SW 1271 (cell line): Measurements from ENCODE around the gene FBP1.

Experiments used
- DNase-seq, 2 experiments: peaks; one replicate each; lab custom pipeline; 2025; lab: John Stamatoyannopoulos, UW

The FBP1 gene

DNA sequence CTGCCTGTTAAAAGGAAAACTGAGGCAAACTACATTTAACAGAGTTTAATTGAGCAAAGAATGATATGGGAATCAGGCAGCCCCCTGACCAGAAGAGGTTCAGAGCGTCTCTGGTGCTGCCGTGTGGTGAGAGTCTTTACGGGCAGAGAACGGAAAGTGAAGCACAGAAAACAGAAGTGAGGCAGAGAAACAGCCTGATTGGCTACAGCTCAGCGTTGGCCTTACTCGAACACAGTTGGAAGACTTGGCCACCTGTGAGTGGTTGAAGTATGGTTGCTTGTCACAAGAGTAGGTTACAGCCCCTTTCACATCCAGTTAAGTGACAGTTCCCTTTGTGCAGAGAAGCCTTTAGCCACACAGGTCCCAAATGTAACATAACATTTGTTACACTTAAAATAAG, 16.9 kb upstream of the FBP1 start:
- DNase-seq: no peak

GRCh38 chr9:94655739-94656138, 16.4 kb upstream of the FBP1 start:
- DNase-seq: no peak

DNA sequence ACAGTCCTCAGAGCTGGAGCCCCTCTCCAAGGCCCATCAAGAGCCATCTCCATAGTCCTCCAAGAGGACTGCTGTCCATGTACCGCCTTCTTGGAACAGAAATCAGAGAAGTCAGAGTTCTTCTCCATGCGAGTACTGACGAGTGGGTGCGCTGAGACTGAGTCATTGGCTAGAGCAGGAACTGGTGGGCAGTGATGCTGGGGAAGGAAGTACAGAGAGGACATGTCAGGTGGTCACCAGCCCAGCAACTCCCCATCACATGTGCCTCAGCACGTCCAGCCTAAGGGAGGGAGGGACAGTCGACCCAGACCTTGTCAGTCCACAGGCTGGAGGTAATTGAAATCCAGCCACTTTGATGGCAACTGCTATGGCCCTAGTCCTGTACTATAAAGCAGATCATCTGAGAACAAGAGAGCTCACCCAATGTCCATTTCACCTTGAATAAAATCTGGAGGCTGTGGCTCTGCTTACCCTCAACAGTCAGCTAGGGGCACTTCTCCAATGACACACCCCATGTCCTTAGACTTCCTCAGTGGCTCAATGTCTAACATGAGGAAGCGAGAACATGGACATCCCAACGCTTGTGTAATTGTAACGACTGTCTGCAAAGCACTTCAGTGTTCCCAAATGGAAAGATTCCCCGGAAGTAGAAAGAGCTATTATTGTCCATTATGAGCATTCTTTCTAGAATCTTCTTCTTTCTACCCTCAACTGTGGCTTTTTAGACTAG, 15.0 kb upstream of the FBP1 start:
- DNase-seq: no peak

DNA sequence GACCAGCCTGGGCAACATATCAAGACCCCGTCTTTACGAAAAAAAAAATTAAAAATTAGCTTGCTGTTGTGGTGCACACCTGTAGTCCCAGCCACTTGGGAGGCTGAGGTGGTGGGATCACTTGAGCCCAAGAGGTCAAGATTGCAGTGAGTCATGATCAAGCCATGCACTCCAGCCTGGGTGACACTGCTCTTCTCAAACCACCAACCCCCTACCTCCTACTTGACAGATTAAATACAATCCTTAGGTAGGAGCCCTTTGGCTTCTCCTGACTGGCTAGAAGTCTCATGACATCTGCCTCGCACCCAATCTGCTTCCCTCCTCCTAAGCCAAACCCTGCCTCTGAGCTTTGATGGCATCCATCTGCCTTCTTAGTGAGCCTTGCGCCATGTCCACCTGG, 11.6 kb upstream of the FBP1 start:
- DNase-seq: no peak

GRCh38 chr9:94649100-94649819, 9.9 kb upstream of the FBP1 start:
- DNase-seq: peak in 1 of 2 experiments; percentile 21

GRCh38 chr9:94648185-94648584, 8.9 kb upstream of the FBP1 start:
- no peak for DNase-seq

DNA sequence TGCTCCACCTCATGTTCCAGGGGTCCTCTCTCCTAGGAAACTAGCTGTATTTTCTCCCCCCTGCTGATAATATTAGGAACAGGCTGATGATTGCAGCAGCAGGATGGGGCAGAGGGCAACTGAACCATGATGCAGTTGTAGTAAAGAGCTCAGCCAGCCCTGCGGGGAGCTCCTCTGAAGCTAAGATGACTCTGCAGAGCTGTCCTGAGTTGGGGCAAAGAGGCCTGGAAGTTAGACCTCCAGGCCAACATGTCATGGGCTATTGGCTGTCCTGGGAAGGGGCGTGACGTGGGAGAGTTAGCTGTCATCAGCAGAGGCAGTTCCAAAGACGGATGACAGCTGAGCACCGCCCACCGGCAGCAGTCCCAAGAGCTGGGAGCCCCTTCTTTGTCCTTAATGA, 6.6 kb upstream of the FBP1 start:
- DNase-seq: no peak

DNA sequence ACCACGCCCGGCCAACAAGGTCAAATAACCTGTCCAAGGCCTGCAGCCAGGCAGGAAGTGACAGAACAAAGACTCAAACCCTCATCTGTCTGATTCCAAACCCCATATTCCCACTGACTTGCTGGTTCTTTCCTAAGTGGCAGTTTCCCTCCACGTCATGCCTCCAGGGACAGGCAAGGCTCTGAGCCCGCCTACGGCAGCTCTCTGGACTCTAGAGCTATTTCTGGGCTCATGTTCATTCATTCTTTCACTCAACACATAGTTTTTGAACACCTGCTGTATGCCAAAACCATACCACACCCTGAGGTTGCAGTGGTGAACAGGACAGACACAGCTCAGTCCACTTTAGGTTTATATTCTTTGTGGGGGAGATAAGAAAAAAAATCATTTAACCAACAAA, 5.2 kb upstream of the FBP1 start:
- DNase-seq: no peak

DNA sequence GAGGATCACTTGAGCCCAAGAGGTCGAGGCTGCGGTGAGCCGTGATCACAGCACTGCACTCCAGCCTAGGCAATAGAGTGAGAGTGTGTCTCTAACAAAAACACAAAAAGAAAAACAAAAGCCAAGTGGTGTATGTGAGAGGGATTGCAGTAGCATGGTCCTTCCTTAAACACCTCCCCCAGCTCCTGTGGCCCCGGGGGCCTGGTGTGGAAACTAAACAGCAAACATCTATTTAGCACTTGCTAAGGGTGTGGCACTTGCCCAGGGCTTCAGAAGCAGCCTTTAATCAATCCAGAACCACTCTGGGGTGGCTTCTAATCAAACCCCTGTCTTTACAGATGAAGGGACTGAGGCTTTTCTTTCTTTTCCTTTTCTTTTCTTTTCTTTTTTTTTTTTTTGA, 4.4 kb upstream of the FBP1 start:
- no peak for DNase-seq

GRCh38 chr9:94643176-94643575, 3.9 kb upstream of the FBP1 start:
- no peak for DNase-seq

DNA sequence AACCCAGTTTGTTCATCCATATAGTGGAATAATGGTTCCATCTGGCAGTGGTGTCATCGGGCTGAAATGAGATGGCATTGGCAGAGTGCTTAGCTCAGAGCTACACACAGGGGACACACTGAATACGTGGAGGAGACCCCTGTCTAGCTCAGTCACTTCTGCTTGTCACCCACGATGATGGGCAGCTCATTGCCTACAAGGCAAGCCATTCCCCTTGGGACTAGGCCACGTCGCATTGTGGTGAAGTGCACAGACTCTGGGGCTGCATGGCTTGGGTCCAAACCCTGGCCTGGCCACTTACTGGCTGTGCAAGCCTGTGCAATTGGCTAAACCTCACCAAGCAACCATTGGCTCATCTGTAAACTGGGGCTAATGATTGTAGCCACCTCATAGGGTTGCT, 3.2 kb upstream of the FBP1 start:
- DNase-seq: no peak

DNA sequence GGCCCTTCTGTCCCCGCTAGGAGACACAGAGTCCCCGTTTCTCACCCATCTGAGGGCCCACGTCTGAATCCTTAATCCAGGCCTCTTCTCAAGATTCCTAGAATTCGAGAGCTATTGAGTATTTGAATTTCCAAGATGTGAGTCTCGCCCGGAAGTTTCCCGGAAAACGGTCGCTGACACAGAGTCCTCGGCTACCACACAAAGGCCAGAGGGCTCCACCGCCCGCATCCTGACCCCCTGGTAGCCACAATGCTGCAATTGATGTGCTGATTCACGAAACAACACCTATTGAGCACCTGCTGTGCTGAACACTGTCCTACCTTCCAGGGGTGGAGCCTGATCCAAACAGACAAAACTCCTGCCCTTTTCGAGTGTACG, 670 bp upstream of the FBP1 start:
- no peak for DNase-seq

- no peak for DNase-seq
Observed at GRCh38 chr9:94638335-94639060, 820 bp downstream of the FBP1 start.

DNA sequence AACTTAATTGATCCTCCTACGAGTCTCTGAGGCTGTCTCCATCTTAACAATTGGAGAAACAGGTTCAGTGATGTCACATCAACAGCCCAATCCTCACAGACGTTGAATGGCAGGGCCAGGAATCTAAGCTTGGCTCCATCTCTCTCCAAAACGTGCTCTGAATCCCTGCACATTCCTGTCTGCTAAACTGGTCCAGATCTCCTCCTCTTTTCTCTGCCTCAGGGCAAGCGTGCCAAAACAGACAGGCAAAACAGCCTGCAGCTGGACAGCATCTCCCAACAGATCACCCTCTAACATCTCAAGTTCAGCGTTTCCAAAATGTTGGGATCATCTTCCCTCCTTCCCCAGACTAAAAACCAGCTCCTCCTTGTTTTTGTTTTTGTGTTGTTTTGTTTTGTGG, 6.6 kb downstream of the FBP1 start:
- DNase-seq: no peak

GRCh38 chr9:94631599-94631998, 7.7 kb downstream of the FBP1 start:
- DNase-seq: no peak

DNA sequence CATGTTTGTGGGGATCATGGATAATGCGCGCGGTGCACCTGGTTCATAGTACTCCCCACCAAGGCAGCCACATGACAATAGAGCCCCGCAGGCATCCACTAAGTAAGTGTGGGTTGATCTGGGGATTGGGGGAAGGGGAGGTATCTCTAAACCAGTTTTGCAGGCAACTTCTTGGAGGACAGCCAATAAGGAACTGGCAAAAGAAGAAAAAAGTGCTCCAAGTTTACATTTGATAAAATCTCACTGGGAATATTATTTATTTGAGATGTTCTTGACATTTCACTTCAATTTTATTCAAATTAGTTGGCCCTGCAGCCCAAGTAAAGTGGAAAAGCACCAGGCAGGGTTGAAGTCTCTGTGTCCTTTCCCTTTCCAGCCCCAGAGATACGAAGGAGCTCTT, 8.5 kb downstream of the FBP1 start:
- no peak for DNase-seq

DNA sequence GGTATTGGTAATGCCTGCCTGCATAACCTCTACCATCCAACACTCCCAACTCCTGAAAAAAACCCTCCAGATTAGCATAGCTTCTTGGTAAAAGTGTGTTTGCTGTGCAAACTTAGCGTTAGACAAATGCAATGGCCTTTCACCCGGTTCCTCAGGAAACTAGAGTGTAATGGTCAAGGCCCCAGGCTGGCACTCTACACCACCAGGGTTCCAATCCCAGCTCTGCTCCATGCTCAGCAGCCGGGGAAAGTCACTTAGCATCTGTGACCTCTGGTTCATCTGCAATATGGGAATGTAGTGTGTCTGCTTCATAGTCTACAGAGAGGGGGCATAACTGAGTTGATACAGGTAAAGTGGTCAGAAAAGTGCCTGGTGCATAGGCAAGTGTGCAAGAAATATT, 9.0 kb downstream of the FBP1 start:
- no peak for DNase-seq

DNA sequence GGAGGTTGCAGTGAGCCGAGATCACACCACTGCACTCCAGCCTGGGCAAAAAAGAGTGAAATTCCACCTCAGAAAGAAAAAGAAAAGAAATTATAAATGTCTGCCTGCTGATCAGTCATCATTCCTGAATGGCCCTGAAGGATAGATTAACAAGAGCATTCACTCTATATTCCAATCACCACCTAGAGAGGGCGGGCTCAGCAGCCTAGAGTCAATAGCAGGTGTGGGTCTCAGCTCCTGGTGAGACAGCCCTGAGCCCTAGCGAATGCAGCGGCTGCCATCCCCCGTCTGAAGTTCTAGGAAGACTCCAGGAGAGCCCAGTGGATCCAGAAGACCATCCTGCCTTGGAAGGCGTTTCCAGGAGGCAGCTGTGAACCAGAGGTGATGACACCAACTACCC, 12.0 kb downstream of the FBP1 start:
- DNase-seq: no peak

DNA sequence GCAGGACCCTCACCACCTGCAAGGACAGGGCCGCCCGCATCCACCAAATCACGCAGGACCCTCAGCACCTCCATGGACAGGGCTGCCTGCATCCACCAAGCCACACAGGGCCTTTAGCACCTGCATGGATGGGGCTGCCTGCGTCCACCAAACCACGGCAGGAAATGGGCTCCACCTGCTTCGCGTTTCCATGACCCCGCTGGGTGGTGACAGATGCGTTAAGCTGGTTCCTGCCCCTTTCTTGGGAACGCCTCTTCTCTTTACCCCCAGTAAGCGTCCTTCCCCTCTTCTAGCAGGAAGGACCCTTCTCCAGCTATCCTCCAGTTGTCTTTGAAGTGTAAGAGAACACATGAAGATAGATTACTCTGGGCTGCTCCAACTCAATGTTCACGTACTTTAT, 13.5 kb downstream of the FBP1 start:
- DNase-seq: no peak

- DNase-seq: no peak
Observed at GRCh38 chr9:94624629-94625028, 14.7 kb downstream of the FBP1 start.

- DNase-seq: no peak
Observed at GRCh38 chr9:94623253-94623652, 16.1 kb downstream of the FBP1 start.

DNA sequence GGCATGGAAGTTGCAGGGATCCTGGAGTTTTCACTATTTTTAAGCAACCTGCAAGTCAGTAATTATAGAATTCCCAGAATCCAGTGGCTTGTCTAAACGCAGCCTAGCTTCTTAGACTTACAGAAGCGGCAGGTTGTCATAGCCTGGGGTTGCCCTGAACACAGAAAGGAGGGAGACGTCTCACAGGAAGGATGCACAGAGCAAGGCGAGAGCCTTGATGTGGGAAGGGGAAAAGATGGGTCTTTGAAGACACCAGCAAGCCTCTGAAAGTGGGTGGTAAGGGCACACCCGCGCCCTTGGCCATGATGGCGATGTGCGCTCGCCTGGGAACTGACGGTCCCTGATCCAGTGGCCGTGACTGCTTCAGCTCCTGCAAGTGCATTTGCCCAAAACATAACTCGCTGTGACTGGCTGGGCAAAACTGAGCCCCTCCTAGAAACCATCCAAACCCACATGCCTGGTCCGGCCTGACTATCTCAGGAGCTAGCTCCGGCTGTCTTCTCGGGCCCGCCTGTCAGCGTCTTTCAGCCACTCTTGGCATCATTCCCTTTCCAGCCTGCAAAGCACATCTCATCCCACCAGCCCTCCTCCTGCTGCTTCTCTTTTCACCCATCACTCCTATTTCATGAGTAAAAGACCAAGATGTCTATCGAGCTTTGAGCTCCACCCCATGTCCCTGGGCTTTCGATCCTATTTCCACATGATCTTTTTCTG, 17.1 kb downstream of the FBP1 start:
- no peak for DNase-seq

GRCh38 chr9:94619026-94619425, 20.3 kb downstream of the FBP1 start:
- no peak for DNase-seq
